NCI-H1436 treated with DMSO at 0.1 percent for 48 hours (cell line): ENCODE results near the gene LRRC4C.

Experiments used
- DNase-seq: peaks from one replicate; lab custom pipeline; 2025; lab: John Stamatoyannopoulos, UW

Gene LRRC4C

GRCh38 chr11:41323446-41323845, 136.0 kb downstream of the LRRC4C start:
- DNase-seq = no peak

DNA sequence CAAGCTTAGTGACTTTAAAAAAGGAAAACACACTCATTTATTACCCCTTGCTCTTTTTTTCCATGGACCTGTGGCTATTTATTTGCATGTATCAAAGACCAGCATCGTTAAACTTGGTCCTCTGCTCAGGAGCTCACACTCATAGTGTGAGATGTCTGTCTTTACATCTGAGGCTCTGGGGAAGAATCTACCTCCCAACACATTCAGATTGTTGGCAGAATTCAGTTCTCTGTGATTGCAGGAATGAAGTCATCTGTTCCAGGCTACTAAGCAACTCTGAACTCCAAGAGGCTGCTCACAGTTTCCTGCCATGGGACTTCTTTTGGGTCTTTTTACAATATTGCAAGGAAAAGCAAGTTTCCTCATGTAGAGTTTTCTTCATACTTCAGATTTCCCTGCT, 138.8 kb downstream of the LRRC4C start:
- DNase-seq = no peak

DNA sequence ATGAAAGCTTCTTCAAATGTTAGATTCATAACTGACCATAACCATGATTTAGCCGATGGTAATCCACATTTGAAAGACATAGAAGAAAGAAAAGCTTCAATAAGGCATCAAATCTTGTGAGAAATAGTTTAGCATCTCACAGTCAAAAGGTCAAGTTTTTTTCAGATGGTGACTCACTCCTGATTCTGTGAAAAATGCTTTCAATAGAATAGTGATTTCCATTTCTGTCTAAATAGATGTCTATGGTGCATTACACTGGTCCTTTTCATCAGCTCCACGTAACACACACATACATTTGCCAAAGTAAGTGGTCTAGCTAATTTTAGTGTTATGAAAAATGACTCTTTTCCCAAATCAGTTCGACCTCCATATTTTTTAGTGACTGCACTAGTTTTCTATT, 139.2 kb downstream of the LRRC4C start:
- DNase-seq = no peak

- DNase-seq = no peak
Observed at GRCh38 chr11:41319434-41319833, 140.0 kb downstream of the LRRC4C start.

DNA sequence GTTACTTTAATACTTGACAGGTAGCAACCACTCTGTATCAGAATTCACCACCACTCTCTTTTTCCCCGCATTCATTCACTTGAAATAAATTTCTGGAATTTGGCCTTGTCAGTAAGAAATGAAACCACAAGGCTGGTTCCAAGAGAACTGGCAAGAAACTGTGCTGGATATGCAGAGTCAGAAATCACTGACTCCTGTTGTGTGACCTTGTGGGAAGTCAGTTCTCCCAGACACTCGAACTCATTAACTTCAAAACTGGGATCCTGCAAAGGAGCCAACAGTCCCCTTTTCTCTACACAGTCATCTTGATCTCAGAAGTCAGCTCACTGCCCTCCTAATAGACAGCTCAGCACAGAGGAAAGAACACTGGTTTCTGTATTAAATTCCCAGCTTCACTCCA, 142.7 kb downstream of the LRRC4C start:
- DNase-seq = no peak

- DNase-seq = no peak
Observed at GRCh38 chr11:41313226-41313625, 146.2 kb downstream of the LRRC4C start.

GRCh38 chr11:41309716-41310115, 149.7 kb downstream of the LRRC4C start:
- no peak for DNase-seq

- DNase-seq = no peak
Observed at GRCh38 chr11:41309111-41309522, 150.3 kb downstream of the LRRC4C start.

- no peak for DNase-seq
Observed at GRCh38 chr11:41308286-41308685, 151.2 kb downstream of the LRRC4C start.

- DNase-seq = no peak
Observed at GRCh38 chr11:41307296-41308080, 152.0 kb downstream of the LRRC4C start.

- DNase-seq = no peak
Observed at GRCh38 chr11:41306431-41306830, 153.0 kb downstream of the LRRC4C start.

DNA sequence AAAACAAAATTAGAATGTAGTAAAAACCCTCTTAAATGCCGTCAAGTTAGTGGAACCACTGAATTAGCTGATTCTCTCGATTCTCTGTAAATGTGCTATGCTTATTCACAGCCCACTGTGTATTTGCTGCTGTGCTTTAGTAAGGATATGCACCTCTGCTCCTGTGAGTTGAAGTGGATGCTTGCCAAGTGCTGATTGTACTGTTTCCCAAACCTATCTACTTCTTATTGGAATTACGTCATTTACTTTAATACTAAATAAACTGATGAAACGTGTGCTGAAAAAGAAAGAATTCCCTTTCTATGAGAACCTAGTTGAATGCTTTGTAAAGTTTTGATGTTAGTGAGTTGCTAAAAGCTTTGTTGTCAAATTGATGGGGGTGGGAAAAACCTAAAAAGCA, 158.4 kb downstream of the LRRC4C start:
- no peak for DNase-seq

DNA sequence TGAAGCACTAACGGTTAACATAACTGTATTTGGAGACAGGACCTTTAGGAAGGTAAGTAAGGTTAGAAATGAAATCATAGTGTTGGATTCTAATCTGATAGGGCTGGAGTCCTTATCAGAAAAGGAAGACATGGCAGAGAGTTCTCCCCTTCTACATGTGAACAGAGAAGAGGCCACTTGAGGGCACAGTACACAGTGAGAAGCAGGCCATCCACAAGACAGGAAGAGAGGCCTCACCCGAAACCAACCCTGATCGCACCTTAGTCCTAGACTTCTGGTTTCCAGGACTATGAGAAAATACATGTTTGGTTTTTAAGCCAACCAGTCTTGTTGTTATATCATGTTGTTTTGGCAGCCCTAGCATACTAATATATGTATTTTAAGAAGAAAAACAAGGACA, 170.0 kb downstream of the LRRC4C start:
- DNase-seq = no peak

GRCh38 chr11:41286751-41287150, 172.7 kb downstream of the LRRC4C start:
- no peak for DNase-seq

GRCh38 chr11:41284354-41284753, 175.1 kb downstream of the LRRC4C start:
- DNase-seq = no peak

DNA sequence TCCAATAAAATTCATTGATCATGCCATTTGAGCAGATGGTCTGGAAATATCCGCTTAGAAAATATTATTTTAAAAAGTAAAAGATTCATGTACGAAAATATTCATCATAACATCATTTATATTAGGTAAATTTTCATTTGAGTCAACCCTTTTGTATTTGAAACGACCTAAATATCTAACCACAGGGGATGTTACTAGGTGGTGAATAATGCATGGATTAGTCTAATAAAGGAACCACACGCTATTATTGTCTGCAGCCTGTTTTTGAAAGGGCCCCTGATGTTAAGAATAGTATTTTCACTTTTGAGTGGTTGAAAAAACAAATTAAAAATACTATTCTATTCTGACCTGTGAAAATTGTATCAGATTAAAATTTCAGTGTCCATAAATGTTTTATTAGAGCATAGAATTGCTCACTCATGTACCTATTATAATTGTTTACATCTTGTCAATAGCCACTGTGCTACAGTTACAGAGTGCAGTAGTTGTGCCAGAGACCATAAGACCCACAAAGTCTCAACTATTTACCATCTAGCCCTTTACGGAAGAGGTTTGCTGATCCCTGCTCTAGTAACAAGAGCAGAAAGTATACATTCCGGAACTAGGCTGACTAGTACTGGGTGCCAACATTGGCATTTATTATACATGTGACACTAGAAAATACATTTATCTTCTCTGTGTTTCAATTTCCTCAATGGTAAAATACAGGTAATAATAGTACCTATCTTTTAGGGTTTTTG, 176.1 kb downstream of the LRRC4C start:
- no peak for DNase-seq

DNA sequence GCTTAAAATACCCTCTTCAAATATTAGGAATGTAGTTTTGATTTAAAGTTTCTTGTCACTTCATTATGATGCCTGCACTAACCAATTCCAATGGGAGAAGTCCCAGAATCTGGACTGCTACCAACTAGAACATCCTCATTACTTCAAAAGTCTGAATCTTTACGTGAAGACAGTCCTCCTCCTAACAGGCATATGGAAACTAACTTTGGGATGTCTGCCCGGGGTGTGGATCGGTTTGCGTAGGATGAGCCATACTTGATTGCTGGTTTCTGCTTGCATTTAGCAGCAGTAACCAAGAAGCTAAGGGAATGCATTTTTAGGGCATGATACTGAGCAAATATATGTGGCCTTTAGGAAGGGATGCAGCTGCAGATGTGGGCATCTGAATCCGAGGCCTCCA, 177.1 kb downstream of the LRRC4C start:
- DNase-seq = no peak

GRCh38 chr11:41281131-41281742, 178.2 kb downstream of the LRRC4C start:
- DNase-seq = no peak

GRCh38 chr11:41274831-41275230, 184.6 kb downstream of the LRRC4C start:
- DNase-seq = no peak

- no peak for DNase-seq
Observed at GRCh38 chr11:41273908-41274307, 185.5 kb downstream of the LRRC4C start.

DNA sequence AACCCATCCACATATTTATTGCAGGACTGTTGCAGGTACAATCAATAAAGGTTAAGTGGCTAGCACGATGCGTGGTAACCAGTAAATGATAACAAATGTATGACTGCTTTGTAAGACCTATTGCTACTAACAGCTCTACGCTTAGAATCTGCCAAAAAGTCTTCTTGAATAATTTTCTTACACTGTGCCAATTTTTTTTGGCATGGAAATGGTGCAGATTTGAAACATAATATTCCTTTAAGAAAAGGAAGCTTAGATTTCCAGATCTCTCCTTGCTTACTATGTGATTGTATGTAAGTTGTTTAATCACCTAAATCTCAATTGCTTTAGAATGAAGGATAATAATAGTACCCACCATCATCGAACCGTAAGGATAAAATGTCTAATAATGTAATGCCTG, 192.0 kb downstream of the LRRC4C start:
- DNase-seq = no peak

- DNase-seq = no peak
Observed at GRCh38 chr11:41256041-41256440, 203.4 kb downstream of the LRRC4C start.

DNA sequence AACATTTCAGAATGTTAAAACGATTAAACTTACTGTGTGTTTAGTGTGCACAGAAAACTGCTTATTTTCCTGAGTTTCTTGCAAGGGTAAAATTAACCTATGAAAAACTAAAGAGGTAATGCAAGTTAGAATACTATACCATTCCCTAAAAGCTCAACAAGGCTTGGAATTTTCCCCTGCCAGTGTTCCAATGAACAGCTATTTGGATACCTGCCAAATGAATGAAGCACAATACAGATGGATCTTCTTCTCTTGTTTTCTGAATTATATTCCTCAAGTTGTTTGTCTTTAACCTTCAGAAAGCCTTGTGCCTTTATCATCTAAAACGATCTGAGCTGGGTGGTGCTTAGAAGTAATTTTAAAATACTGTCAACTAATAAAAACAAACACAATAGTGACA, 204.5 kb downstream of the LRRC4C start:
- no peak for DNase-seq
